Effector CD8-positive, alpha-beta T cell (primary cell): ENCODE results near the gene CASR.

Experiments used
- DNase-seq: peaks from one replicate; lab custom pipeline; 2025; lab: John Stamatoyannopoulos, UW

Gene CASR

DNA sequence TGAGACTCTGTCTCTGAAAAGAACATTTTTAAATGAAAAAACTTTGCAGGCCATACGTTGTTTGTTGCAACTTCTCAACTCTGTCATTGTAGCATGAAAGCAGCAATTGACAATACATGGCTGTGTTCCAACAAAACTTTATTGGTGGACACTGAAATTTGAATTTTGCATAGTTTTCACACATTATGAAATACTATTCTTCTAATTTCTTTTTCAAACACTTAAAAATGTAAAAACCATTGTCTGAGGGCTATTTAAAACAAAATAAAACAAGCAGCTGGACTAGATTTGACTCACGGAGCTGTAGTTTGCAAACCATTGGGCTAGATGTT is 123.1 kb downstream of the CASR start:
- DNase-seq: no peak

DNA sequence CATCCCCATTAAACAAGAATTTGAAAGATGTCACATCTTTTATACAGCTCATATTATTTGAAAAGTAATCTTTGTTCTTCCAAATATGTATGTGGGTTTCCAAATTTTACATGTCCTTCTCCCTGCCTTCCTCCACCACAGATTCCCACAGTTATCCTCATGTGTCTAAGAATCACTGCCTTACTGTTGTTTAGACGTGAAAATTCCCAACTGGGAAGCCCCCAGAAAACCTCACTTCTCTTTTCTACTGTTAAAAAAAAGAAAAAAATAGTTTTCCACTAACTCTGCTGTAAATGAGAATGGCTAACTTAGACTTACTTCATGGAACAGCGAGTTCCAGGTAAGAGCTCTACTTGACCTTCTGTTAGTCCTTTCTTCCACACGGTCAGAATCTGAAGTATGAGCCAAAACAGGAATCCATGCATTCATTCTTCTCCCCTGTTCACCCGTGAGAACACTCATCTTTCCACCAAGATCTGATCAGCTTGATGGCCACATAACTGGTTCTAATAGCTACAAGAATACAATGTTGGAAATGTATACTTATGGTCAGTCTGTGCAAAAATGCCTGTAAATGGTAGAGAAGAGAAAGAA is 123.7 kb downstream of the CASR start:
- DNase-seq: no peak

- DNase-seq: no peak
Measured at GRCh38 chr3:122307976-122308375, 124.5 kb downstream of the CASR start.

GRCh38 chr3:122310361-122310760 is 126.9 kb downstream of the CASR start:
- DNase-seq: no peak

GRCh38 chr3:122312826-122313225 is 129.4 kb downstream of the CASR start:
- no peak for DNase-seq

- no peak for DNase-seq
Measured at GRCh38 chr3:122313281-122313680, 129.8 kb downstream of the CASR start.

DNA sequence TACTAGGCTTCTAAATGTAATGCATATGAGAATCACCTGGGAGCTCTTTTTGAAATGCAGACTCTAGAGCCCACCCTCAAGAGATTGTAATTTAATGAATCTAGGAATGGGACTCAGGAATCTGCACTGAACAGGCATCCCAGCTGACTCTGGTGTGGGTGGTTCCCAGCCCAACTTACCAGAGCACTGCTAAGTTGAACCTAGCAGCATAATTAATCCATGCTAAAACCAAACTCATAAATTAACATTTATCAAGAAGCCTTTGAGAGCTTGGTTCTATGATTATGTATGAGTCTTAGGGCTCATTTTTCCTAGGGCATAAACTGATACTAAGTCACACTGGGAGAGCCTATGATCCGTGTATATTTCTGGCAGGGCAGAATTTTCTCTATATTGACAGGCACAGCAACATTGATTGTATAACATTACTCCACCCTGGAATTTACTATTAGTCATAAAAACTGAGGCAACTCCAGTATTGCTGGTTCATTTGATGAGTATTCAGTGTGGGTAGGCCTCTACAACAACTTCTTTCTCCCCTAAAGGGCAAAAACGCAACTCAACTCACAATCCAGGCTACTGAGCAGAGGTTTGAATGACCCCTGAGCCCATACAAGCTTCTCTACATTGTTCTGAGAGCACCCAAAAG is 130.9 kb downstream of the CASR start:
- DNase-seq: no peak

DNA sequence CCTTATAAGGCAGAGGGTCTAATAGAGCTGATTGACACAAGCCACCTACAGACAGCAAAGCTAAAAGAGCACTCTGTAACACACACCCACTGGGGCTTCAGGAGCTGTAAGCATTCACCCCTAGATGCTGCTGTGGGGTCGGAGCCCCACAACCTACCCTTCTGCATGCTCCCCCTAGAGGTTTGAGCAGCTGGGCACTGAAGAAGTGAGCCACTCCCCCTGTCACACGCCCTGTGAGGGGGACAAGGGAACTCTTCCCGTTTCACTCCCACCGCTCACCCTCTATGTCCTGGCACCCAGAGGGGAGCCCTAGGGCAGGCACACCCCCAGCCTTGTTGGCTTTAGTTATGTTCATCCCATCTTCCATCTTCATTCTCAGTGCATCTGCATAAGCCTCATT is 132.2 kb downstream of the CASR start:
- DNase-seq: no peak

- no peak for DNase-seq
Measured at GRCh38 chr3:122316368-122316767, 132.9 kb downstream of the CASR start.

GRCh38 chr3:122318620-122319019 is 135.2 kb downstream of the CASR start:
- no peak for DNase-seq

GRCh38 chr3:122322095-122323075 is 138.9 kb downstream of the CASR start:
- DNase-seq: peak; percentile 3

DNA sequence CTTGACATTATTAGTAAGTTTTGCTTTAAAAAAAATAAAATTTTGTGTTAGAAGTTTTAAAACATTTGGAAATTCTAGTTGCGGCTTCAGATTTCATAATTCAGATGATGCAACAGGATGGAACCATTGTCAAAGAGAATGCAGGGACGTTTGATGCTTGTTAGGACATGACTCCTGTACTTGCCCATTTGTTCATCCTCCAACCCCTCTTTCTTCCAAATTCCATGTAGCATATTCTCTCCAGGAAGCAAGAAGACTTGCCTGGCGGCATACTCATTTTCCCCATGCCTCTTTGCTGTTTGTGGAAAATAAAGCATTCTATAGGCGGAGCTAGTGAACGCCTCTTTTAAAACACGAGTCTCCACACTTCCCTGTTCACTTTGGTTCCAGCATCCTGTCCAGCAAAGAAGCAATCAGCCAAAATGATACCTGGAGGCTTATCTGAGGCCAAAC is 141.4 kb downstream of the CASR start, which contains the start of gene CSTA:
Gene CSTA, plus strand, starts transcription at position 378 of the 453 bp plus-strand sequence. Its CDS starts 45 bp downstream, at position 423.
- no peak for DNase-seq

GRCh38 chr3:122325769-122326168 is 142.3 kb downstream of the CASR start:
- no peak for DNase-seq

GRCh38 chr3:122331886-122332285 is 148.4 kb downstream of the CASR start:
- DNase-seq: no peak

DNA sequence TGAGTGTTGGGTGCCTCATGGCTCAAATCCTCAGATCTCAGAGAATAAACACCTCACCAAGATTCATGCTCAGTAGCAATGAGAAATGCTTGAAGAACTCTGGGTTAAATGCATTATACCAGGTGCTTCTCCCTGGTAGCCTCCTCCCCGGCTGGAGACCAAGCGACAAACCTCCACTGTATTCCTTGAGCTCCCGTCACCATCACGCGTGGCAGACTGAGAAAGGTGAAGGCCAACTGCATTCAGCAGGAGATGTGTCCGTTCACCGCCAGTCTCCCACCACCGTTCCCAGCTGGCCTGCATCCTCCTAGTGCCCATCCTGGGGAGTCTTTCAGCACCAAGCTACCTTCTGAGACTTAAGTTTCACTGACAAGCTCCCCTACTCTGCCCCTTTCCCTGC is 149.1 kb downstream of the CASR start:
- no peak for DNase-seq
